8988T (cell line): ENCODE measurements around the gene ENO3.

Experiments used
- DNase-seq: peaks from one replicate; pipeline ENCODE4 v3.0.0; 2011

ENO3 gene

DNA sequence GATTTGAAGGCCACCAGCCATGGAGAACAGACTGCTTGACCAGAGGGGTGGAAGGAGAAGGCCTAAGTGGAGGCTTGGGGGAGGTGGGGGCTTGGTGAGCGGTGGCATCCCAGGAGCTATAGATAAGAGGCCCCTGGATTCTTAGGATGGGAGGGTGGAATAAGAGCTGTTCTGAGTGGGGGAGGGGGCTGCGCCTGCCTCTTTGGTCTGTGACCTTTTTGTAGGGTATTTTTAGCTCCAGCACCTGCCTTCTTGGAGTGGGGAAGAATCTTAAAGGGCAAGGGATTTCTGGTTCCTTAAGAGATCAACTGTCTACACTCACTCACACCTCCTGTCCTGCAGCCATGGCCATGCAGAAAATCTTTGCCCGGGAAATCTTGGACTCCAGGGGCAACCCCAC, 567 bp downstream of the ENO3 start:
- DNase-seq = no peak

DNA sequence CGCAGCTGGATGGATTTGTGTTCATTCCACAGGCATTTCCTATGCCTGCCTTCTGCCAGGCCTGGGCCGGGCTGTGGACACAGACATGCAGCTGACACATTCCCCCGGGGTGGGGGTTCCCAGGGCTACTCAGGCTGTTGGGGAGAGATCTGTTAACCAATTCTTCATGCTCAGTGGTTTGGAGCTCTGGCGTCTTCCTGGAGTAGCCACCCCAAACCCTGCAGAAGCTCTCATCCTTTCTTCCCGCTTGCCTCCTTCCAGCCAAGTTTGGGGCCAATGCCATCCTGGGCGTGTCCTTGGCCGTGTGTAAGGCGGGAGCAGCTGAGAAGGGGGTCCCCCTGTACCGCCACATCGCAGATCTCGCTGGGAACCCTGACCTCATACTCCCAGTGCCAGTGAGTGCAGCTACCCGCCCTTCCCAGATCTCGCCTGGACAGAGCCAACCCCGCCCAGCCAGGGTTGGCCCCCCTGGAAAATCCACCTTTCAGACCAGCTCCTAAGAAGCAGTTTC, 2.6 kb downstream of the ENO3 start:
- no peak for DNase-seq

DNA sequence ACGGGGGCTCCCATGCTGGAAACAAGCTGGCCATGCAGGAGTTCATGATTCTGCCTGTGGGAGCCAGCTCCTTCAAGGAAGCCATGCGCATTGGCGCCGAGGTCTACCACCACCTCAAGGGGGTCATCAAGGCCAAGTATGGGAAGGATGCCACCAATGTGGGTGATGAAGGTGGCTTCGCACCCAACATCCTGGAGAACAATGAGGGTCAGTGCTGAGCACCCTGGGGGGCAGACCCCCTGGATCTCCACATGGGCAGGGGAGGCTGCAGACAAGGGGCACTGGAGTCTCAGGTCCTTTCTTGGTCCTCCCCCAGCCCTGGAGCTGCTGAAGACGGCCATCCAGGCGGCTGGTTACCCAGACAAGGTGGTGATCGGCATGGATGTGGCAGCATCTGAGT, 4.2 kb downstream of the ENO3 start:
- DNase-seq = no peak

DNA sequence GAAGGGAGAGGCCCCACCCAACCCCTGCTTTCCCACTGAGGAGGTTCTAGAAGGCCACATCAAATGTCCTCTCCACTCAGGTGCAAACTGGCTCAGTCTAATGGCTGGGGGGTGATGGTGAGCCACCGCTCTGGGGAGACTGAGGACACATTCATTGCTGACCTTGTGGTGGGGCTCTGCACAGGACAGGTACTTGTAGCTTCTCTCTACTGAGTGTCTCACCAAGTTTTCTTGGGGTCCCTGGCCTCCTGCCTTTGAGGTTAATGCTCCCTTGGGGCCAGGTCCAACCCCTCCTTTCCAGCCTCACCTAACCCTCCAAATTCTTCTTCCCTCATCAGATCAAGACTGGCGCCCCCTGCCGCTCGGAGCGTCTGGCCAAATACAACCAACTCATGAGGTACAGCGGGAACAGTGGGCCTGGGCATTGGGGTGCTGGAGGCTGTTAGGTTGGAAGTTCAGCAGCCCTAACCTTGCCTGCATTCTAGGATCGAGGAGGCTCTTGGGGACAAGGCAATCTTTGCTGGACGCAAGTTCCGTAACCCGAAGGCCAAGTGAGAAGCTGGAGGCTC, 5.7 kb downstream of the ENO3 start:
- no peak for DNase-seq

DNA sequence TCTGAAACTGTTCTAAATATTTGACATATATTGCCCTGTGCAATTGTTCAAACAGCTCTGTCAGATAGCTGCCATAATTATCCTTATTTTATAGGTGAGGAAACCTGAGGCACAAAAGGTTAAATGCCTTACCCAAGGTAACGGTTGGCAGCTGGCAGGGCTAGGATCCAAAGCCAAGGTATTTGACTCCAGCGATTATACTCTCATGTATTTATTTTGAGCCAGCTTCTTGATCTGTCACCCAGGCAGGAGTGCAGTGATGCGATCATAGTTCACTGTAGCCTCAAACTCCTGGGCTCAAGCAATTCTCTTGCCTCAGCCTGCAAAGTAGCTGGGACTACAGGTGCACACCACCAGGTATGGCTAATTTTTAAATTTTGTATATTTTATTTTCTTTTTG, 7.2 kb downstream of the ENO3 start:
- no peak for DNase-seq

DNA sequence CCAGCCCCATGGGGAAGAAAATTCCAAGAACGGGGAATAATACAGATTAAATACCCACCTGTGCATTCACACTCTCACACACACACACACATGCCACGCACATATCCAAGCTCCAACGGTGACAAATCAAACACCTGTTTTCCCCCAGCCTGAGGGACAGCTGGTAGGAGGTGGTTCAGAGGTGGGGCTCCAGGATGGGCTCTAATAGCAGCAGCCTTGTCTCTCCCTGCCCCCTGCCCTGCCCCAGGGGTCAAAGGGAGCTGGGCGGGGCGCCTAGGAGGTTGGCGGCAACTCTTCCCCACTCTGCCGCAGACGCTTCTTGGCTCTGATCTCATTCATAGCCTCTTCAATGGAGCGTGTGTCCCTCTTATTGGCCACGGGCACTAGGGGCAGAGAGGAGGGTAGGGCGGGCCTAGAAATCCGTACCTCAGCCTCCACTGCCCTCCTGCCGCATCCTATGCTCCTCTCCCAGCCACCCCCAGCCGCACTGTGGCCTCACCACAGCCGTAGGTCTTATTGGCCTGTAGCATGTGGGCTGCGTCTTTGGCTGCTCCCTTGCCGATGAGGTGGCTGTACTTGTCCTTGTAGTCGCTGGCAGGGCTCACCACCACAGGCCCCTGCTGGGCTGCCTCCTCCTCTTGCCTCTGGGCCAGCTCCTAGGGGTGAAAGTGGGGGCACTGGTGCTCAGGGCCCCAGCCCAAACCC, 8.5 kb downstream of the ENO3 start:
- DNase-seq = no peak

DNA sequence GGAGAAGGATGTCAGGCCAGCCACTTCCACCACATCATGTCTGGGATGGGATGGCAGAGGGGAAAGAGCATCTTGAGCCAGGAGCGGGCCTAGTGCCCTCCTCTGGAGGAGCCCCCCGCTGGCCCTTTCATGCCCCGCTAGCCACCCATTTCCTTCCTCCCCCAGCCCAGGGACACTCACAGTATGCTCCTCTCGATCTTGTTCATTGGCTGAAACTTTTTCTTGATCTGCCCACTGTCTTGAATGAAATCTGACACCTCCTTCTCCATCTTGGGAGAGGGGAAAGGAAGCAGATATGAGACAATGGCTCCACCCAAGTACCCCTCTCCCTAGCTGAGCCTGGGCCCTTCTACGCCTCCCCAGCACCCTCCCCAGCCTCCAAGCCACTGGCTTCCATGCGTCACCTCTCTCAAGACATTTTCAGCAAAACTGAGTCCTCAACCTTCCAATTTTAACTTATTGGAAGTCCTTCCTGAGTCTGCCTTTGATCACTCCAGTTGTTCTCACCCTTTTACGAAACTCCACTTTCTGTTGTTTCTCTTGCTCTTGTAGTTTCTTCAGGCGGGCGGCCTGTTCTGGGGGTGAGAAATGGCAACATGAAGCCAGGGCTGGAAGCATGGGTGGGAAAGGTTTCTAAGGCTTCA, 9.5 kb downstream of the ENO3 start:
- no peak for DNase-seq

DNA sequence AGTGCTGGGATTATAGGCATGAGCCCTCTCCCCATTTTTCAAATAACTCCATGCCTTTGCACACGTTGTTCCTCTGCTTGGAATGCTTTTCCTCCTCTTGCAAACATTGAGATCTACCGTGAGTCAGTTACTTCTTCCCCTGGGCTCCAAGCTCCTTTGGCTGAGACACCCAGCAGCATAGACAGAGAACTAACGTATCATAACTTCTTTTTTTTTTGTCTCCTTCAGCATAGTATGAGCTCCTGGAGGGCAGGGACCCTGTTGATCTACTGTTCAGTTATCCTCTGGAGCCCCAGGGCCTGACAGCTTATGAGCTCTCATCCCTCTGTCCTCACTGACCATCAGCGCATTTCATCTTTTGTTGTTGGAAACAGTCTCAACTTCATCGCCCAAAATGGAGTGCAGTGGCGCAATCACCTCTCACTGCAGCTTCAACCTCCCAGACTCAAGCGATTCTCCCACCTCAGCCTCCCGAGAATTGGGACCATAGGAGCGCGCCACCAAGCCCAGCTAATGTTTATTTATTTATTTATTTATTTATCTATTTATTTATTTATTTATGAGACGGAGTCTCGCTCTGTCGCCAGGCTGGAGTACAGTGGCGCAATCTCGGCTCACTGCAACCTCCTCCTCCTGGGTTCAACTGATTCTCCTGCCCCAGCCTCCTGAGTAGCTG, 14.5 kb downstream of the ENO3 start:
- DNase-seq = no peak

DNA sequence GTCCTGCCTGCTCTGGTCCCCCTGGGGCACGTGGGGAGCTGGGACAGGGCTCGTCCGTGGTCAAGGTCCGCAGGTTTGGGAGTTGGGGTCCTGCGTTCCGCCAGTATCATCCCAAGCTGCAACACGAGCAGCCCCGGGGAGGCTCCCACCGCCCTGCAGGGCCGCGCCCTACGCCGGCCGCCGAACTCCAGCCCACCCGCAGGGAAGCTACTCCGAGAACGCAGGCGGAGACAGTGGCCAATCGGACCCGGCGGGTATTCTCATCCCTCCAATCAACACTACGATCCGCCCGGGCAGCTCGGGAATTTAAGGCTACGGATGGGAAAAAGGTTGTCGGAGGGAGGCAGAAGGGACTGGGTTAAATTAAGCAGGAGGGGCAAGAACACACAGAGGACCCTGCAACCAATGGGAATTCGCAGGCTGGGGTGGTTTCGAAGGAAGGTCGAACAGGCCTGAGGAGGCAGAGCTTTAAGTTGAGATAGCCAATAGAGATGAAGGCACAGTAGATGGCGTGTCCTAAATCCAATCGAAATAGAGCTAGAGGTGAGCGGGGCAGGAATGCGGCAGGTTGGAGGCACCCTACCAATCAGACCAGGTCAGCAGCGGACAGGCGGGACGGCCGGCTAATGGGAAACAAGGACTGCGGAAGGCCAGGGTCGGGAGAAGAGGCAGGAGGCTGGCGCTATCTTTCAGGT, 16.1 kb downstream of the ENO3 start:
- peak; percentile 85 for DNase-seq

DNA sequence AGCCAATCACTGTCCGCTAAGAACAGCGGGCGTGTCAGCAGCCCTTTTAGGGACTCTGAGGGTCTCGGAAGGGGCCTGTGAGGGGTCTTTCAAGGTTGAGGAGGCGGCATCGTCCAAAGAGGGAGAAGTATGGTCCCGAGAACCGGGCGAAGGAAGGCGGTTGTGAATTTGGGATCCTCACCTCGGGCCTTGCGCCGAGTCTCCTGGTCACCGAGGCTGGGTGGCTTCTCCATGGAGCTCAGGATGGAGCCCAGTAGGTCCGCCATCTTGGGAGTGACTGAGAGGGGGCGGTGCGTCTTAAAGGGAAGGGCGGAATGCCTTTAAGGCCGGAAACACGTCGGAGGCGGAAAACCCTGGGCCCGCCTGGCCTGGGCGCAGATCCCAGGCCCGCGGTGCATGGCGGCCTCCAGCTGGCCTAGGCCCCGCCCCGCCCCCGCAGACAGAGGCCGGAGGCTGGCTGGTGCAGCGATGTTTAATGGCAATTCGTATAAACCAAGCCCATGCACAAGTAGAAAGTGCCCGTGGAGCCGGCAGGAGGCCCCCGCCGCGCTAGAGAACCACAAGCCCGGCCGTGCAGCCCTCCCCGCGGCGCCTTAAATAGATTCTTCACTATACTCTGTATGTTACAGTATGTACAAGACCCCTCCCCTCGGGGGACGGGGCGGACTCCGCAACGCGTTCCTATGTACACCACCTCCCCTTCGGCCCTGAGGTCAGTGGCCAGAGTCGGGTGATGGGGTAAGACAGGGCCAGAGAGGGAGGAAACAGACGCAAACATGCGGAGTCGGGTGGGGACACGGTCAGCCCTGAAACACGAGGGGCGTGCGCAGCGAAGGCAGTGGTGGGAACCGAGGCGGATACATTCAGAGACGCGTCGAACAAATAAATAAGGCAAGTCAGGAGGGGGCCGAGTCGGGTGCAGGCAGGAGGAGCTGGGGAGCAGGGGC, 16.9 kb downstream of the ENO3 start, which contains the start of gene SPAG7:
Gene SPAG7 (minus strand): TSS at position 279 of the 947 bp plus-strand sequence. CDS start 13 bp downstream, at position 266.
- DNase-seq = peak; percentile 79

DNA sequence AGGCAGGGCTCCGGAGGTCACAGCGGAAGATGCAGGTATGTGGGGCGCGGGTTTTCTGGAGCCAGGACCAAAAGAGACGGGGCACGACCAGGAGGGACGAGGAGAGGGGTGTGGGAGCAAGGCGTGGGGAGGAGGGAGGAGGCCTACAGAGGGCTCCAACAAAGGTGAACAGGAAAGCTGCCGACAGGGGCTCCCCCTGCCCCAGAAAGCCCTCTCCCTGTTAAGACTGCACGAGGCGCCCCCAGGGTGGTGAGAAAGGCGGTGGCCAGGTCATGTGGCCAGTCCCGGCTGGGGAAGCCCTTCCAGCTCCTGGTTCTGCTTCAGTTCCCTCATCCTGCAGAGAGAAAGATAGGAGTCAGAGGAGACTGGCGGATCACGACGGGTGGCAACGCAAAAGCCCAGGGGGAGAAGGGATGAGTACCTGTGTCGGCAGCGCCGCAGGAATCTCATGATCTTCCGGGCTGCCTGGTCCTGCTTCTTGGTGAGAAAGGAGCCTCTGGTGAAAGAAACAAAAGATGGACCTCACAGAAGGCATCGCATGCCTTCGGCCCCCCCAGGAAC, 17.6 kb downstream of the ENO3 start:
- DNase-seq = no peak

DNA sequence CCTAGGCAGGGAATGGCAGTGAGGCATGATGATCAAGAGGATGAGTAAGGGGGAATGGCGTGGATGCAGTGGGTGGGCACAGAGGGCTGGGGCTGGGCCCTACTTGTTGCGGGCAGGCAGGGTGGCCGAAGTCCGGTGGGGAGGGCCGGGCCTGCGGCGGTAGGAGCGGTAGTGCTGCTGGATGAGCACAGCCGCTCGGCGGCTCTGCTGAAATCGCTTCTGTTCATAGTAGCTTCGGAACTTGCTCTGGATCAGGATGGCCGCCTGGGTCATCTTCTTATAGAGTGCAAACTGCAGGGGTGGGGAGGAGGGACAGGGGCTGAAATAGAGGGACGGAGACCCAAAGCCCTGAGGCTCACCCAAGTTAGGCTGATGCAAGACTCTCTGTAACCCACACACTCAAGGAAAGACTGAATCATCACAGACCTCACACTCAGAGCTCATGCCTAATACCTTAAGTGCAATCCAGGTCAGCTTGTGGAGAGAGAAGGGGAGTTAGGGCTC, 18.2 kb downstream of the ENO3 start:
- DNase-seq = no peak

DNA sequence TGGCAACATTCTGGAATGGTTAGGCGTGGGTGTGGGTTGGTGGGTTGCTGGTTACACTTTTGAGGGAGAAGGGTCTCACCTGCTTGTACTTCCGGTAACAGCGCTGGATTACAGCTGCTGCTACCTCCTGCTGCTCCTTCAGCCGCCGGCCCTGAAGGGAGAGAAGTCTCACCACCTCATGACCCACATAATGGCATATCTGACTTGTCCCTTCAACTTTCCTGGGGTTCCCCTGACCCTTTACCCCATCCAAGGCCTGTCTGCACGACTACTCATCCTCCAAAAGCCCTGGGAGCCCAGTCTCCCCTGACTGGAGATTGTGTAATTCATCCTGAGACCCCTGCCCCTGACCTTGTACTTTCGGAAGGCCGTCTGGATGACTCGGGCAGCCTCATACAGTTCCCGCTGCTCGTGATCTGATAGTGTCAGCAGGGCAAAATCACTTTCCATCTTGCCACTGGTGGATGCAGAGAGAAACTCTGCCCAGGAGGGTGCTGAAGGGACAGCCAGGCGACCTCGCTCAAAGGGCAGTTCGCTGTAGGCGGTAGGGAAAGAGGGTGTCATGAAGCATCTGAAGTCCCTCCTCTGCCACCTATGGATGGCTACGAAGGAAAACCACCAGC, 18.7 kb downstream of the ENO3 start:
- no peak for DNase-seq

DNA sequence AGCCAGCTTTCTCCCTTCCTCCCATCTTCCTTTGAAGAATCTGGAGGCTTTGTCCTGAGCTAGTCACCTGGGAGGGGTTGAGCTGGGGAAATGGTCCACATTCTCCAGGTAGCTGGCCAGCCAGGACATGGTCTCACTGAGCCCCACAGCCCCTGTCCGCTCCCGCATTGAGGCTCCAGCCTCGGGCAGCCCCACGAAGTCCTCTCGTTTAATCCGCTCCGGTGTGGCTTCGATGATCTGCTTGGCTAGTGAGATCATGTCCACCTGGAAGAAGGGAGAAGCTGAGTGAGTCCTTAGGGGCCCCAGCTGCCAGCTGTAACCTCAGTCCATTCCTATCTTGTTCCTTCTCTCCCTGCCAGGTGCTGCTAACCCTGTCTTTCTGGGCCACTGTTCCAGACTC, 19.4 kb downstream of the ENO3 start:
- DNase-seq = no peak

DNA sequence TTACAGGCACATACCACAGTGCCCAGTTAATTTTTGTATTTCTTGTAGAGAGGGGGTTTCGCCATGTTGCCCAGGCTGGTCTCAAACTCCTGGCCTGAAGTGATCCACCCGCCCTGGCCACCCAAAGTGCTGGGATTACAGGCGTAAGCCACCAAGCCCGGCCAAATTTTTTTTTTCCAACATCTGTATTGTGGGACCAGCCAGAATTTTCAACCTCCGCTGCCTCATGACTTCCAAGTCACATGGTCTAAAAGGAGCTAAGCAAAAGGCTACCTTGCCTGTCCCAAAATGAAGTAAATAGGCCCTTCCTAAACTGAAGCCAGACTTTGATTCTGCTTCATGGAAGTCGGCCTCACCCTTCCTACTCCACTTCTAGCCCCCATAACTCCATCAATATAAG, 20.9 kb downstream of the ENO3 start:
- DNase-seq = no peak

DNA sequence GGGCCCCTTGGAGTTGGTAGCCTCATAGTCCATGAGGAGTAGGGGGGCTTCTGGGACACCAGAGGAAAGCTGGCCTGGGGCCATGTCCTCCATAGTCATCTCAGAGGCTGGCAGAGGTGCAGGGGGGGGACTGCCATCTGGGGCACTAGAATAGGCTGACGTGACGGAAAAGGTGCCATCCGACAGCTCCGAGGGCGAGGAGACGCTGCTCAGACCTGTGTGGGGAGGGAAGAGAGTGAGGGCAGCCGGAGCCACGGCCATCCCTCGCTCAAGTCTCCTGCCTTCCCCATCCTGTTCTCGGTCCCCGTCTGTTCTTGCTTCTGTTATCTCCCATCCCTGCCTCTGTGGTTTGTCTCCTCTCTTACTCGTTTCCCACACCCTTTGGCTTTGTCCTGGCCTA, 21.4 kb downstream of the ENO3 start:
- no peak for DNase-seq

DNA sequence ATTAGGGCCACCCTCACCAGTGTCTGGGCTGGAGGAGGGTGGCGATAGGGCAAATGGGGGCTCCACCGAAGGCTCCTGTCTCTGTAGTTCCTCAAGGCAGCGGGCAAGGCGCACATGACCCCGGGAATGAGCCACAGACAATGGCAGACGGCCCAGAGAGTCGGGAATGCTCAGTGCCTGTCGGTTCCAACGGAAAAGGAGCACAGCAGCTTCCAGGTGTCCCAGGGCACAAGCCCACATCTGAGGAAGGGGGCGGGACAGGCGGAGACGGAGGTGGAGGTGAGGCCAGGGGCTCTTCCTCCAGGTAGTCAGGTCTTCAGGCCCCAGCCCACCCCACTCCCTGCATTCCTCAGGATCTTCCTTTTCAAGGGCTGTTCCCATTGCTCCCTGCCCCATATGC, 21.8 kb downstream of the ENO3 start:
- no peak for DNase-seq

DNA sequence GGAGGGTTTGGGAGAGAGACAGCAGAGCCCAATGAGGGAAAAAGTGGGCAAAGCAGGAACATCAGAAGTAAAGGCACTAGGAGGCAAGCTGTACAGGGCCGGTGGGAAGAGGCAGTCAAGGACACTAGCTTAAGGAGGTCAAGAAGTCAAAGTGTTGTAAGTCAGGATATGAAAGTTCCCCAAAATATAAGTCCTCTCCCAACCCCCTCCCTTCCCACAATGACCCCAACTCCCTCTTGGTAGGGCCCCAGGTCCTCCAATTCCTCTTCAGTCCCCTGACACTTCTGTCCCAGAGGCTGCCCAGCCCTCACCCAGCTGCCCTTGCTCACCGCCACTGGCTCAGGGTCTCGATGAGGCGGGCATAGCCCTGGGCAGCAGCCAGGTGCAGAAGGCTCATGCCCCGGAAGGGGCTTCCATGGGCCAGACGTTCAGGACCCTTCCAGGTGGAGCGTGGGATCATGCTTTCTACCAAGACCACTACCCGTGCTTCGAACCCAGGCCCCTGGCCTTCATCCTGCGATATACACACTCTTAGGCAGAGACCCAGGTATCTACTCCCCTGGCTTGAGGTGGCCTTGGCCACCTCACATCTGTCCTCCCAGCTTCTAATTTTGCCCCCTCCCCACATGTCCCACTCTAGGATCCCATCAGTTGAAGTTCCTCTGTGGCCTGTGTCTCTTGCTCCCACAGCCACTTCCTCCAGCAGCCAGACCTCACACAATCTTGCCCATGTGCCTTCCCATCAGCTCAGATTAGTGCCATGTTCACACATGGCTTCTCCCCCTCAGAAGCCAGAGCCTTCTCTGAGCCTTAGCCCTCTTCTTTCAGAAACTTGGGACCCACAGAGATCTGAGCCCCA, 22.6 kb downstream of the ENO3 start:
- DNase-seq = no peak

DNA sequence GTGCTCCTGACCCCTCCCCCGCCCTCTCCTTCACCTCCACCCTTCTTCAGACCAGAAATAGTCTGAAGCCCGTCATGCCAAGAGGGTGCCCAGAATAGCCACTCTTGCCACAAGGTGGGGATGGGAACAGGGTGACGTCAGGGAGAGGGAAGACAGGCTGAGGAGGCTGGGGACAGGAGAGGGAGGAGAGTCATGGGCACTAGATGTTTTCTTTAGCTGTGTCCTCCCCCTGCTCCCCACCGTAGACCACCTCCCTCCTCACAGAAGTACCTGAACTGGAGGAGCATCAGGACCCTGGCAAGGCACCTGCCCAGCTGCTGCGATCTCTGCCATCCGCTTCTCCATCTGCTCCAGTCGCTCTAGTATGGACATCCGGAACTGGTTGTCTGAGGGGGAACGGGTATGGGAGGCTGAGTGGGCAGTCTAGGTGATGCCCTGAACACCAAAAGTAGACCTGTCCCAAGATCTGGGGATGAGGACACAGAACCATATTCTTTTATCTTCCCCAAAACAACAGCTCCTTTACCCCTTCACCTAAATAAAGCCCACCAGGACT, 23.3 kb downstream of the ENO3 start:
- DNase-seq = no peak

DNA sequence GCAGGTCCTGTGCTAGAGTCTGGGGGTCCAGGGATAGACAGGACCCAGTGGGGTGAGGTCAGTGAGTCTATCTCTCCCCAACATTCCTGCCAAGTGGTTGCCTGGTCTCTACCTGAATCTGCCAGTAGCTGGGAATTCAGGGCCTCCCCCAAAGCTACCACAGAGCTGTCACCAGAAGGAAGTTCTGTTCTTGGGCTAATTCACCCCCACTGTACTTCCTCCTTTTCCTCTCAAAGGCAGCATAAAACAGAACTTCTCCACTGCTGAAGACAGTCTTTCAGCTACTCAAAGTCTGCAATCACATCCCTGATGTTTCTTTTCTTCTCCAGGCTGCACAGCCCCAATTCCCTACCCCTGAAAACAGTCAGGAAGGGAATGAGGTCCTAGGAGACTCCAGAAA, 27.8 kb downstream of the ENO3 start:
- no peak for DNase-seq
